ENCODE measurements around the gene AURKA. TPM values are rescaled to one million over a fixed set of nuclear protein-coding genes. Genes with fewer than 3 reads are reported as not detected.

The AURKA gene
- total and polyA plus RNA-seq, 9 of the 15 experiments (the other 6 are each of a cell fraction or from before 2014, with no cell fraction given) = 72.7 to 162 (median 113) TPM

DNA sequence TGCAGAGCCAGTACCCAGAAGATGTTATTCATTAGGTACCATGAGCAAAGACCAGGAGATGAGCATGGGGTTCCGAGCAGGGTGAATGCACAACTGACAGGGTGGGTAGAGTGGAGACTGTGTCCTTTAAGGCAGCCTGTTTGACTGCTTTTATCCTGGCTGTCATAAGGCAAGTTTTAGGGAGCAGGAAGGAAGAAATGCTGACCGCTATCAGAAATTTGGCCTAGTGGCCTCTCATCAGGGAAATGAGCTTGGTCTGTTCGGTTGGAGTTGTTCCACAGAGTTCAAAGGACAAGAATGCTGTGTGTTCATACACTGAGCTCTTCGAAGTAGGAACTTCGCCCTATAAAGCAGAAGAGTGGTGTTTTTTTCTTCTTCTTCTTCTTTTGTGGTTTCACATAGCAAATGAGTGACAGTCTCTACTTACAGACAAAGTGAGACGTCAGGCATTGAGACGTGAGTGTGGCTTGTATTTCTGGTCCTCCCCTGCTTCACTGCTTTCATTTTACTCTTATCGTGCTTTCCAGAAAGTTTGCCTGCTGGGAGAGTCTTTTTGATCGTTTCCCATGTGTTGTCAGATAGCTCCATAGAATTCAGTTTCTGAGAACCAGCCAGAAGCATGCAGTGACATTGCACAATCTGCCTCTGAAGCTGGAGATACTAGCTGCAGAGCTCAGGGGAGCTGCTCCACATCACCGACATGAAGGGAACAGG is 19.9 kb upstream of the AURKA start, which contains the start of gene CASS4 (continued):
- peak; percentile 98 for TF ChIP-seq SMARCA4 (IDR thresholded peaks at IDR 0.05)
- peak; percentile 97 for TF ChIP-seq NFE2 (IDR thresholded peaks at IDR 0.05; ENCODE audit: low read depth)
- TF ChIP-seq SNRNP70 (optimal IDR thresholded peaks at IDR 0.05; ENCODE audit: low read depth, low read length) = no peak
- no peak for TF ChIP-seq SAFB (IDR thresholded peaks at IDR 0.05; ENCODE audit: borderline replicate concordance, low read depth, low read length)
- peak; percentile 95 for TF ChIP-seq TAF9B (IDR thresholded peaks at IDR 0.05; ENCODE audit: partially characterized antibody)
- no peak for TF ChIP-seq ATF1 (CRISPR knock-in tag; IDR thresholded peaks at IDR 0.05)
- peak; percentile 83 for TF ChIP-seq ATF1 (tag; IDR thresholded peaks at IDR 0.05)
- TF ChIP-seq TEAD4 (IDR thresholded peaks at IDR 0.05; ENCODE audit: low read length) = peak; percentile 99
- TF ChIP-seq TEAD4 (CRISPR knock-in tag; IDR thresholded peaks at IDR 0.05; ENCODE audit: borderline replicate concordance) = no peak
- TF ChIP-seq JUND (IDR thresholded peaks at IDR 0.05; ENCODE audit: borderline replicate concordance, low read depth, low read length) = peak; percentile 88
- TF ChIP-seq JUND (tag; IDR thresholded peaks at IDR 0.05; ENCODE audit: borderline replicate concordance, low read depth, low read length) = peak; percentile 80; the same call in 1 of the 3 replicates
- TF ChIP-seq RFX7 (CRISPR knock-in tag; IDR thresholded peaks at IDR 0.05) = no peak
- peak; percentile 32; the same call in 1 of the 2 replicates for TF ChIP-seq PHF21A (IDR thresholded peaks at IDR 0.05; ENCODE audit: borderline replicate concordance, low read depth)
- no peak for TF ChIP-seq ZNF830 (CRISPR knock-in tag; IDR thresholded peaks at IDR 0.05)
- TF ChIP-seq FOXA1 (IDR thresholded peaks at IDR 0.05; ENCODE audit: borderline replicate concordance) = no peak
- TF ChIP-seq ESRRA (IDR thresholded peaks at IDR 0.05; ENCODE audit: borderline replicate concordance, low read depth) = peak; percentile 88; the same call in 1 of the 2 replicates
- TF ChIP-seq ZNF507 (tag; conservative IDR thresholded peaks at IDR 0.05) = no peak
- peak; percentile 43 for TF ChIP-seq ZFP36 (IDR thresholded peaks at IDR 0.05; ENCODE audit: low read depth, low read length, partially characterized antibody)
- no peak for TF ChIP-seq TARDBP (IDR thresholded peaks at IDR 0.05)
- TF ChIP-seq ZNF76 (CRISPR knock-in tag; IDR thresholded peaks at IDR 0.05; ENCODE audit: borderline replicate concordance) = no peak
- TF ChIP-seq PURB (CRISPR knock-in tag; IDR thresholded peaks at IDR 0.05; ENCODE audit: low read depth) = no peak
- TF ChIP-seq, protein P1, sequence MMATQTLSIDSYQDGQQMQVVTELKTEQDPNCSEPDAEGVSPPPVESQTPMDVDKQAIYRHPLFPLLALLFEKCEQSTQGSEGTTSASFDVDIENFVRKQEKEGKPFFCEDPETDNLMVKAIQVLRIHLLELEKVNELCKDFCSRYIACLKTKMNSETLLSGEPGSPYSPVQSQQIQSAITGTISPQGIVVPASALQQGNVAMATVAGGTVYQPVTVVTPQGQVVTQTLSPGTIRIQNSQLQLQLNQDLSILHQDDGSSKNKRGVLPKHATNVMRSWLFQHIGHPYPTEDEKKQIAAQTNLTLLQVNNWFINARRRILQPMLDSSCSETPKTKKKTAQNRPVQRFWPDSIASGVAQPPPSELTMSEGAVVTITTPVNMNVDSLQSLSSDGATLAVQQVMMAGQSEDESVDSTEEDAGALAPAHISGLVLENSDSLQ (IDR thresholded peaks at IDR 0.05) = peak; percentile 98
- peak; percentile 96 to 97 for TF ChIP-seq TRIM24 (IDR thresholded peaks at IDR 0.05)
- peak; percentile 98 for TF ChIP-seq KLF16 (IDR thresholded peaks at IDR 0.05)
- peak; percentile 89 for TF ChIP-seq MAFF (IDR thresholded peaks at IDR 0.05; ENCODE audit: low read length)
- TF ChIP-seq, protein P2, sequence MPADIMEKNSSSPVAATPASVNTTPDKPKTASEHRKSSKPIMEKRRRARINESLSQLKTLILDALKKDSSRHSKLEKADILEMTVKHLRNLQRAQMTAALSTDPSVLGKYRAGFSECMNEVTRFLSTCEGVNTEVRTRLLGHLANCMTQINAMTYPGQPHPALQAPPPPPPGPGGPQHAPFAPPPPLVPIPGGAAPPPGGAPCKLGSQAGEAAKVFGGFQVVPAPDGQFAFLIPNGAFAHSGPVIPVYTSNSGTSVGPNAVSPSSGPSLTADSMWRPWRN (IDR thresholded peaks at IDR 0.05; ENCODE audit: low read depth) = peak; percentile 82
- TF ChIP-seq, protein P3, sequence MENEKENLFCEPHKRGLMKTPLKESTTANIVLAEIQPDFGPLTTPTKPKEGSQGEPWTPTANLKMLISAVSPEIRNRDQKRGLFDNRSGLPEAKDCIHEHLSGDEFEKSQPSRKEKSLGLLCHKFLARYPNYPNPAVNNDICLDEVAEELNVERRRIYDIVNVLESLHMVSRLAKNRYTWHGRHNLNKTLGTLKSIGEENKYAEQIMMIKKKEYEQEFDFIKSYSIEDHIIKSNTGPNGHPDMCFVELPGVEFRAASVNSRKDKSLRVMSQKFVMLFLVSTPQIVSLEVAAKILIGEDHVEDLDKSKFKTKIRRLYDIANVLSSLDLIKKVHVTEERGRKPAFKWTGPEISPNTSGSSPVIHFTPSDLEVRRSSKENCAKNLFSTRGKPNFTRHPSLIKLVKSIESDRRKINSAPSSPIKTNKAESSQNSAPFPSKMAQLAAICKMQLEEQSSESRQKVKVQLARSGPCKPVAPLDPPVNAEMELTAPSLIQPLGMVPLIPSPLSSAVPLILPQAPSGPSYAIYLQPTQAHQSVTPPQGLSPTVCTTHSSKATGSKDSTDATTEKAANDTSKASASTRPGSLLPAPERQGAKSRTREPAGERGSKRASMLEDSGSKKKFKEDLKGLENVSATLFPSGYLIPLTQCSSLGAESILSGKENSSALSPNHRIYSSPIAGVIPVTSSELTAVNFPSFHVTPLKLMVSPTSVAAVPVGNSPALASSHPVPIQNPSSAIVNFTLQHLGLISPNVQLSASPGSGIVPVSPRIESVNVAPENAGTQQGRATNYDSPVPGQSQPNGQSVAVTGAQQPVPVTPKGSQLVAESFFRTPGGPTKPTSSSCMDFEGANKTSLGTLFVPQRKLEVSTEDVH (IDR thresholded peaks at IDR 0.05; ENCODE audit: low read depth, partially characterized antibody) = peak; percentile 67

Measured in K562 (cell line).